Stromal cell of bone marrow (primary cell): ENCODE measurements around the gene PRKCB.
A peak's percentile ranks its signal among the peaks of the same experiment; 100 is the strongest.
"Not testable (repeated sequence)": the region's sequence is repeated elsewhere in the genome, so short reads cannot be mapped to it uniquely, and the experiment has no call there.

Experiments
- DNase-seq: peaks from one replicate; pipeline ENCODE4 v3.0.0-alpha.2; 2012; ENCODE audit warnings: low read depth

PRKCB gene

GRCh38 chr16:24009098-24009497, 173.3 kb downstream of the PRKCB start:
- no peak for DNase-seq

GRCh38 chr16:24009955-24010354, 174.2 kb downstream of the PRKCB start:
- DNase-seq, result no peak

GRCh38 chr16:24010440-24011089, 174.8 kb downstream of the PRKCB start:
- DNase-seq, result peak; percentile 25

GRCh38 chr16:24011237-24011636, 175.5 kb downstream of the PRKCB start:
- DNase-seq, result no peak

GRCh38 chr16:24013054-24013636, 177.4 kb downstream of the PRKCB start:
- no peak for DNase-seq

- DNase-seq, result no peak
Observed at GRCh38 chr16:24013864-24014645, 178.3 kb downstream of the PRKCB start.

GRCh38 chr16:24014955-24015354, 179.2 kb downstream of the PRKCB start:
- not testable (repeated sequence) for DNase-seq

GRCh38 chr16:24015923-24016322, 180.1 kb downstream of the PRKCB start:
- DNase-seq, result no peak

GRCh38 chr16:24018485-24018884, 182.7 kb downstream of the PRKCB start:
- no peak for DNase-seq

- DNase-seq, result no peak
Observed at GRCh38 chr16:24022797-24023196, 187.0 kb downstream of the PRKCB start.

GRCh38 chr16:24023621-24024020, 187.8 kb downstream of the PRKCB start:
- no peak for DNase-seq

GRCh38 chr16:24024971-24025370, 189.2 kb downstream of the PRKCB start:
- DNase-seq, result no peak

GRCh38 chr16:24027466-24027865, 191.7 kb downstream of the PRKCB start:
- DNase-seq, result no peak

GRCh38 chr16:24029841-24030240, 194.1 kb downstream of the PRKCB start:
- DNase-seq, result not testable (repeated sequence)

GRCh38 chr16:24035127-24035842, 199.5 kb downstream of the PRKCB start:
- DNase-seq, result no peak

GRCh38 chr16:24036038-24036543, 200.3 kb downstream of the PRKCB start:
- no peak for DNase-seq

GRCh38 chr16:24036614-24037013, 200.8 kb downstream of the PRKCB start:
- DNase-seq, result peak; percentile 13

- DNase-seq, result no peak
Observed at GRCh38 chr16:24037335-24037734, 201.6 kb downstream of the PRKCB start.

GRCh38 chr16:24041834-24042631, 206.2 kb downstream of the PRKCB start:
- DNase-seq, result peak; percentile 11

GRCh38 chr16:24044467-24044866, 208.7 kb downstream of the PRKCB start:
- DNase-seq, result no peak

GRCh38 chr16:24045641-24046040, 209.9 kb downstream of the PRKCB start:
- DNase-seq, result no peak
